Breast epithelium (tissue), 4 donors: Measurements from ENCODE around the gene FLII. TPM values are rescaled to one million over a fixed set of nuclear protein-coding genes. Genes with fewer than 3 reads are reported as not detected.

Source experiments
- DNase-seq, 2 donors: peaks; one replicate each; pipeline ENCODE4 v3.0.0-alpha.2; 2019; ENCODE audit warnings: low spot score in 2 of 2
- H3K27ac ChIP-seq, 2 donors: fragments of 200-600 bp; sonication (generic) in 1 of 2; one replicate each; pipeline ENCODE4 v1.5.1; 2016 to 2019; ENCODE audit warnings: mild to moderate bottlenecking in 1 of 2
- H3K27me3 ChIP-seq, 2 donors: fragments of 200-600 bp; sonication (generic) in 1 of 2; one replicate each; pipeline versions ENCODE4 v1.5.1 to v1.6.0; 2017 to 2019; ENCODE audit warnings: control low read depth in 1 of 2, mild to moderate bottlenecking in 1 of 2
- H3K36me3 ChIP-seq: fragments of 200-600 bp; one replicate; pipeline ENCODE4 v1.5.1; 2019
- H3K4me1 ChIP-seq, 2 donors: fragments of 200-600 bp; sonication (generic); one replicate each; pipeline ENCODE4 v1.5.1; 2016 to 2019; ENCODE audit warnings: control low read depth in 1 of 2
- H3K4me3 ChIP-seq, 3 donors: fragments of 200-600 bp; sonication (generic); 1 replicate in 2 of 3; 2 replicates in 1 of 3; pipeline ENCODE4 v1.5.1; 2016 to 2019; ENCODE audit warnings: mild to moderate bottlenecking in 3 of 3, moderate library complexity in 2 of 3
- H3K9me3 ChIP-seq, 2 donors: fragments of 200-600 bp; sonication (generic) in 1 of 2; one replicate each; pipeline ENCODE4 v1.5.1; 2016 to 2019; ENCODE audit warnings: control low read depth in 1 of 2
- POLR2A ChIP-seq: fragments of 450-650 bp; IDR thresholded peaks from one replicate; pipeline ENCODE4 v1.6.1; 2016; ENCODE audit warnings: antibody characterized with exemption, mild to moderate bottlenecking, moderate library complexity
- POLR2AphosphoS5 ChIP-seq, 3 donors: sonication (generic); formaldehyde crosslinking; IDR thresholded peaks; one replicate each; pipeline ENCODE4 v1.6.1; 2017; ENCODE audit warnings: antibody characterized with exemption in 3 of 3
- intact Hi-C: fragments of 100-400 bp; cut with DNase I; formaldehyde crosslinking; loops from one replicate; pipeline ENCODE4 v1.15.1; 2023; ENCODE audit warnings: low total_unique reads
- total RNA-seq, 3 donors: library from RNA; depleted of rRNA; stranded (reverse); fragments of >200 nt; gene quantifications; one replicate each; pipeline ENCODE4 v1.1.0, GENCODE V29; 2016
- TF ChIP-seq, protein P1 (sequence below), 3 donors: fragments of 450-650 bp; IDR thresholded peaks; one replicate each; pipeline ENCODE4 v1.5.1; 2016 to 2017; ENCODE audit warnings: antibody characterized with exemption in 3 of 3, mild to moderate bottlenecking in 3 of 3, moderate library complexity in 3 of 3

Gene FLII
- total RNA-seq, 3 donors from 2014 or later = 235 to 298 (median 293) TPM

DNA sequence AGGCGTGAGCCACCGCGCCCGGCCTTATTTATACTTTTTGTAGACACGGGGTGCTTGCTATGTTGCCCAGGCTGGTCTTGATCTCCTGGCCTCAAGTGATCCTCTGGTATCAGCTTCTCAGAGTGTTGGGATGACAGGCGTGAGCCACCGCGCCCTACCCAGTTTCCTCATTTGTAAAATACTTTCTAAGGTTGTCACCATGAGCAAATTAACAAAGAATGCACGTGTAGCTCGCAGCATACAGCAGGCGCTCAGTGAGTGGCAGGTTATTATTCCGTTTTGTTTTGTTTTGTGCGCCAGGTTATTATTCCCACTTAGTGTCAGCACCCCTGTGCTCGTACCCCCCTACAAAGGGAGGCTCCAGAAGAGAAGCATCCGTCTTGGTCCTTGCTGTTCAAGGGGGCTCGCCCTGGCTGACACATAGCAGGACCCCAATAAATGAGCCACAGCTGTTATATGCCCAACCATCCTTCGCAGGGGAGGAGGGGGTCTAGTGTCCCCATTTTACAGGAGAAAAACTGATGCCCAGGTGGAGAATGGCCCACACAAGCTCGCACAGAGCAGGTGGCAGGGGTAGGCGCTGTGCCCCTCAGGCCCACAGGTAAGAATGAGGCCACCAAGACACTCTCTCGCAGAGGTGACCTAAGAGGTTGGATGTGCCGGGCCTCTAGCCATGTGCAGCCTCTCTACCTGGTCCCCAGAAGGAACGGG is 1.2 kb upstream of the FLII start:
- Histone ChIP-seq H3K4me1 (peaks cover 11 to 19% of the 10 kb centered on the region in 2 donors), H3K4me3 (peak overlapping the region; percentile 66 to 86 (median 84))

DNA sequence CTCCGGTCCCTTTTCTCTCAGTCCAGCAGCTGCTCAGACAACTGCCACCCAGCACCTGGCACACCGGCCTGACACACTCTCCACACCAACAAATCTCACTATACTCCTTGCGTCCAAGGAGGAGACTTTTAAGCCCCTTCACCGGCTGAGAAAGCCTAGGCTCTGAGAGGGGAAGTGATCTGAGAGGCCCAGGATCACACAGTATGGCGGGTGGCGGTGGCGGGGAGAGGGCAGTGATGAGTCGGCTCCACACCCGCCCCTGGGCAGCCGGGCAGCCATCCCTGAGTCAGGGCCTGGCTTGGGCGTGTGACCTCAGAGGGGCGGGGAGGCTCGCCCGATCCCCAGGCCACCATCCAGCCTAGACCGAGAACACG is 569 bp downstream of the FLII start:
- Histone ChIP-seq H3K27ac (peak overlapping the region; percentile 96 to 98), H3K27me3 (no peaks in the 10 kb centered on the region), H3K4me3 (peak overlapping the region; percentile 85 to 94 (median 93)), H3K4me1 (peaks cover 11 to 19% of the 10 kb centered on the region in 2 donors), H3K9me3 (no peaks in the 10 kb centered on the region), H3K36me3 (no peaks in the 10 kb centered on the region)
- peak; percentile 61 to 77 for DNase-seq
- intact Hi-C loops = no loop called here
- TF ChIP-seq POLR2AphosphoS5 (IDR thresholded peaks at IDR 0.05) (no peak), POLR2A (no peak)
- TF ChIP-seq, protein P1, sequence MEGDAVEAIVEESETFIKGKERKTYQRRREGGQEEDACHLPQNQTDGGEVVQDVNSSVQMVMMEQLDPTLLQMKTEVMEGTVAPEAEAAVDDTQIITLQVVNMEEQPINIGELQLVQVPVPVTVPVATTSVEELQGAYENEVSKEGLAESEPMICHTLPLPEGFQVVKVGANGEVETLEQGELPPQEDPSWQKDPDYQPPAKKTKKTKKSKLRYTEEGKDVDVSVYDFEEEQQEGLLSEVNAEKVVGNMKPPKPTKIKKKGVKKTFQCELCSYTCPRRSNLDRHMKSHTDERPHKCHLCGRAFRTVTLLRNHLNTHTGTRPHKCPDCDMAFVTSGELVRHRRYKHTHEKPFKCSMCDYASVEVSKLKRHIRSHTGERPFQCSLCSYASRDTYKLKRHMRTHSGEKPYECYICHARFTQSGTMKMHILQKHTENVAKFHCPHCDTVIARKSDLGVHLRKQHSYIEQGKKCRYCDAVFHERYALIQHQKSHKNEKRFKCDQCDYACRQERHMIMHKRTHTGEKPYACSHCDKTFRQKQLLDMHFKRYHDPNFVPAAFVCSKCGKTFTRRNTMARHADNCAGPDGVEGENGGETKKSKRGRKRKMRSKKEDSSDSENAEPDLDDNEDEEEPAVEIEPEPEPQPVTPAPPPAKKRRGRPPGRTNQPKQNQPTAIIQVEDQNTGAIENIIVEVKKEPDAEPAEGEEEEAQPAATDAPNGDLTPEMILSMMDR (IDR thresholded peaks at IDR 0.05) = no peak

More for the DNA sequence above, 1.2 kb upstream of the FLII start:
- peak overlapping the region; percentile 95 to 98 for H3K27ac ChIP-seq
- DNase-seq = no peak
- H3K9me3 ChIP-seq = no peaks in the 10 kb centered on the region
- TF ChIP-seq POLR2AphosphoS5 (IDR thresholded peaks at IDR 0.05) (no peak), POLR2A (no peak)
- TF ChIP-seq, protein P1 (IDR thresholded peaks at IDR 0.05) = no peak
- intact Hi-C loops = no loop called here
- H3K27me3 ChIP-seq = no peaks in the 10 kb centered on the region
- H3K36me3 ChIP-seq = no peaks in the 10 kb centered on the region

DNA sequence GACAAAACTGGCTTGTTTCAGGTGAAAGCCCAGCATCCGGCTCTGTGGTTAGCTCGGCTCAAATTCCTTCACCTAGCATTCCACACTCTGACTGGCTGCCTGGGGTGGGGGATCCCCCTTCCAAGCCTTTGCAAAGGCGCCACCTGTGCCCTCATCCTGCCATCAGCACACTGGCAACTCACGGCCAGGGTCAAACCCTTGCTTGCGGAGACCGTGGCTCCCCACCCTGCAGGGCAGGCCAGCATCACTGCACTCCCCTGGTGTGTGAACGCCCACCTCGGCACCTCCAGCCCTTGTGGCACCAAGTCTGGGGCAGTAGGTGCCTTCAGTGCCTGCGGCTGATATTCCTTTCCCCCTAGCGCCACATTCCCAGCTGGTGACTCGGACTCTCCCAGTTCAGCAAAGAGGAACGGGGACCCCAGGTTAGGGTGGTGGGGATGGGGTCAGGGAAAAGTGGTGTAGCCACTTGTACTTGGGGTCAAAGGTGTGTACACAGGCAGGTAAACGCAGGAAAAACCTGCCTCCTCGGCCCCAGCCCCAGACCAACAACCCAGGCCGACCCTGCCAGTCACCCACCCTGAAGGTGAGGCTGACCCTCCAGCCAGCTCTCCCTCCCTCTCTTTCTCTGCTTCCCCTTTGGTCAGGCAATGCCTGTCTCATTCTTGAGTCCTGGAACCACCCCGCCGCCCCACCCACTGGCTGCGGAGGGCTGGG is 1.1 kb downstream of the FLII start:
- TF ChIP-seq POLR2A = no peak
- no peak for TF ChIP-seq POLR2AphosphoS5 (IDR thresholded peaks at IDR 0.05)
- TF ChIP-seq, protein P1 (IDR thresholded peaks at IDR 0.05) = no peak
- intact Hi-C loops = no loop called here
- peak; percentile 68 to 69 for DNase-seq
- H3K36me3 ChIP-seq = no peaks in the 10 kb centered on the region
- peak overlapping the region; percentile 96 to 98 for H3K27ac ChIP-seq
- H3K4me3 ChIP-seq = peak overlapping the region; percentile 85 to 94 (median 93)
- H3K9me3 ChIP-seq = no peaks in the 10 kb centered on the region
- H3K27me3 ChIP-seq = no peaks in the 10 kb centered on the region
- peaks cover 11 to 19% of the 10 kb centered on the region in 2 donors for H3K4me1 ChIP-seq

DNA sequence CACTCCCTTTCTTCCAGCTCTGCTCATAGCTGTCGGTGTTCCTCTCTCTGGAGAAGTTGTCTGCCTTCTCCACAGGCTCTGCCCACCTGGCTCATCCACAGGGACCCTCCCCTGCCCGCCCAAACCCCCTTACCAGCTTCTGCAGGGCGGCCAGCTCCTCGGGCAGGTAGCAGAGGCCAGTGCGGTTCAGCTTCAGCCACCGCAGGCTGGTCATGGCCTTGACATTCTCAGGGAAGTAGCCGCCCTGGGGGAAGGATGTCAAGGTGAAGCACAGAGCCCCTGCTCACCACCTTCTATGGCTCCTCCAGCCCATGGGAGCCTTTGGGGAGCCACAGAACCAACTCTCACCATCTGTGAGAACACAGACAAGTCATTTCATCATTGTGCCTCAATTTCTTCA is 1.8 kb downstream of the FLII start:
- intact Hi-C loops = no loop called here
- H3K27ac ChIP-seq = peak overlapping the region; percentile 96 to 98
- no peak for DNase-seq
- peaks cover 9 to 12% of the 10 kb centered on the region in 2 donors for H3K4me1 ChIP-seq
- no peaks in the 10 kb centered on the region for H3K27me3 ChIP-seq
- H3K9me3 ChIP-seq = no peaks in the 10 kb centered on the region
- no peaks in the 10 kb centered on the region for H3K36me3 ChIP-seq
- TF ChIP-seq POLR2AphosphoS5 (IDR thresholded peaks at IDR 0.05) = no peak
- TF ChIP-seq, protein P1 (IDR thresholded peaks at IDR 0.05) = no peak
- no peak for TF ChIP-seq POLR2A
- peak overlapping the region; percentile 85 to 94 (median 93) for H3K4me3 ChIP-seq

DNA sequence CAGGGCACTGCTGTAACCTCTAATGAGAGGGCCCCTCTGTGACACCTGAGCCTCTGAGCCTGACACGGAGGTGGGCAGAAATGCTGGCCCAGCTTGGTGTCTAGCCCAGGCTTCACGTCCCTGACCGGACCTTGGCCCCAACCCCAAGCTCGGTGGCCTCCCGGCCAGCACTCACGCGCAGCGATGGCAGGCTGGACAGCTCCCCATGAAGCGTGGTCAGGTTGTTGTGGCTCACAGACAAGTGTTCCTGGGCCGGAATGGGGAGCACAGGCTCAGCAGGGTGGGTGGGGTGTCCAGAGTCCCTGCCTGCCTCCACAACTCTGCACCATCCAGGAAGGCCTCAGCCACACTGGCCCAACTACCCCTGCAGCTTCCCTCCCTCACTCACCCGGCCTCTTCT is 2.2 kb downstream of the FLII start:
- intact Hi-C loops = no loop called here
- no peak for DNase-seq
- Histone ChIP-seq H3K27me3 (no peaks in the 10 kb centered on the region), H3K27ac (peak overlapping the region; percentile 96 to 98), H3K9me3 (no peaks in the 10 kb centered on the region), H3K36me3 (peaks cover 2% of the 10 kb centered on the region), H3K4me1 (peaks cover 6 to 8% of the 10 kb centered on the region in 2 donors), H3K4me3 (peak overlapping the region in 2 of 3 donors; percentile 93 to 94)
- TF ChIP-seq POLR2A (no peak), POLR2AphosphoS5 (IDR thresholded peaks at IDR 0.05) (no peak)
- TF ChIP-seq, protein P1 (IDR thresholded peaks at IDR 0.05) = no peak
